Erythroblast (primary cell): ENCODE results near the gene TC2N.

Source experiments
- GATA1 ChIP-seq: IDR thresholded peaks from 2 replicates; pipeline ENCODE4 v1.6.1; 2011; ENCODE audit warnings: low read depth, mild to moderate bottlenecking, control low read depth, low read length, moderate library complexity
- POLR2A ChIP-seq: IDR thresholded peaks from 2 replicates; pipeline ENCODE4 v1.6.1; 2011; ENCODE audit warnings: mild to moderate bottlenecking, low read length

DNA sequence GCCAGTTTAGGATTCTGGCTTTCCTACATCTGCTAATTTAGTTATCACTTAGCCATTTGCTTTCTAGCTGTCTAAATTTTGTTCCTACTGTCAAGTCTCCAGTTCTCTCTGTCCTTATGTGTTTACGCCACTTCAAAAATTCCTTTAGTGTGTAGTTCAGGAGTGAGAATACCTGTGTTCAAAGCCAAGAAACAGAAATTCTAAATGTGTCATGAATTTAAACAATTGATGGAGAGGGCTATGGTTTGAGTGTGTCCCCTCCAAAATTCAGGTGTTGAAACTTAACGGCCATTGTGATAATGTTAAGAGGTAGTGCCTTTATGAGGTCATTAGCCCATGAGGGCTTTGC is 124.1 kb downstream of the TC2N start:
- TF ChIP-seq POLR2A (no peak), GATA1 (no peak)
